HG03521 (cell line): ENCODE measurements around the gene PCDH1.

Experiments used
- ATAC-seq: cut with Tn5 transposase; IDR thresholded peaks from one replicate; pipeline ENCODE4 v1.9.1; 2021; ENCODE audit warnings: mild to moderate bottlenecking, moderate library complexity; ENCODE audit not compliant: unreplicated experiment

PCDH1 gene

DNA sequence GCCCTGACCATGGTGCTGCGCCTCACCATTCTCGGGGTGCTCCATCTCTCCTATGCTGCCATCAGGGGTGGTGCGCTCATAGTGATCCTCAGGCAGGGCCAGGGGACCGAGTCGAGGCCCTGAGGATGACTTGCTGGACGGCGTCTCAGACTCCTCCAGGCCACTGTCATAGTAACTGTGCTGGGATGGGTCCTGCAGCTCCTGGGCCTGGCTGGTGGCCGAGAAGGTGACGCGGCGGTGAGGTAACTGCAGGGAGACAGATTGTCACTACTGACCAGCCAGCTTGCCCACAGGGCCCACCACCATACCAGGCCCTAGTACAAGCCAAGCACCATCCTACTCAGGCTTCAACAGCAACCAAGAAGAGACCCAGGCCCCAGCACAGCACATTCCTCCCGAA lies 21.0 kb downstream of the PCDH1 start:
- ATAC-seq: no peak

GRCh38 chr5:141856037-141856790 lies 22.0 kb downstream of the PCDH1 start:
- ATAC-seq: no peak

- no peak for ATAC-seq
Observed at GRCh38 chr5:141855265-141856036, 22.8 kb downstream of the PCDH1 start.

- no peak for ATAC-seq
Observed at GRCh38 chr5:141853895-141854626, 24.1 kb downstream of the PCDH1 start.

DNA sequence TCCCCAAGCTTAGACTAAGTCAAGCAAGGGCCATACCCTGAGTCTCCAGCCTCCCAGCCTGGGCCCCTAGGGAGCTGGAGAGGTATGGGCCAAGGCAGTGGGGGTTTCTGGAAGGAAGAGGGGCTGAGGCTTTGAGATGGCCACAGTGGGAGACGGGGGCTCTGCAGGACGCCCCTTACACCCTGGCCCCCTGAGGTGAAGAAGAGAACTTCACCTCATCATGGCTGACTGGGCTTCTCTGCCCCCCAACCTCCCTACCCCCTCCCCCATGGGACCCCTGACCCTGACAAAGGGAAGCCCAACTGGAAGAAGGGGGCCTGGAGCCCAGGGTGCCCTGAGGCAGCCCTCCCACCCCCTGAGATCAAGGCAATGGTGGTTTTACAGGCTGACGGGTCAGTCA lies 25.8 kb downstream of the PCDH1 start:
- no peak for ATAC-seq

- no peak for ATAC-seq
Observed at GRCh38 chr5:141851195-141851874, 26.9 kb downstream of the PCDH1 start.

DNA sequence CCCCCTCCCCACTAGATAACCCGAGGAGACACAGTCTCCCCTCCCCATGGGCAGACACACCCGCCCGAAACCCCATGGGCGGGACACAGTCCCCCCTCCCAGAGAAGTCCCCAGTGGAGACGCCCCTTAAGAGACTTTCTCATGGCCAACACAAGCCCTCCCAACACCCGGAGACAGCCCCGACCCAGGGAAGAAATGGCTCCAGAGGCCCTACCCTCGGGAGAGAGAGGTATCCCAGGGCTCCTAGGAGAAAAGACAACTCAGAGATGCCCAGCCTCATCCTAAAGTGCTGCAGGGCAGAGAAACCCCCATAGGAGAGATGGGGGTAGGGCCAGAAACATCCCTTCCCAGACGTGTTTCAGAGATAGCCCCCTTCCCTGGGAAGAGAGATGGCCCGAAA lies 27.4 kb downstream of the PCDH1 start:
- no peak for ATAC-seq

GRCh38 chr5:141850244-141850768 lies 27.9 kb downstream of the PCDH1 start:
- no peak for ATAC-seq

GRCh38 chr5:141849415-141850243 lies 28.6 kb downstream of the PCDH1 start:
- ATAC-seq: peak; percentile 65

- ATAC-seq: no peak
Observed at GRCh38 chr5:141848744-141849414, 29.3 kb downstream of the PCDH1 start.

- ATAC-seq: no peak
Observed at GRCh38 chr5:141846031-141846430, 32.2 kb downstream of the PCDH1 start.

DNA sequence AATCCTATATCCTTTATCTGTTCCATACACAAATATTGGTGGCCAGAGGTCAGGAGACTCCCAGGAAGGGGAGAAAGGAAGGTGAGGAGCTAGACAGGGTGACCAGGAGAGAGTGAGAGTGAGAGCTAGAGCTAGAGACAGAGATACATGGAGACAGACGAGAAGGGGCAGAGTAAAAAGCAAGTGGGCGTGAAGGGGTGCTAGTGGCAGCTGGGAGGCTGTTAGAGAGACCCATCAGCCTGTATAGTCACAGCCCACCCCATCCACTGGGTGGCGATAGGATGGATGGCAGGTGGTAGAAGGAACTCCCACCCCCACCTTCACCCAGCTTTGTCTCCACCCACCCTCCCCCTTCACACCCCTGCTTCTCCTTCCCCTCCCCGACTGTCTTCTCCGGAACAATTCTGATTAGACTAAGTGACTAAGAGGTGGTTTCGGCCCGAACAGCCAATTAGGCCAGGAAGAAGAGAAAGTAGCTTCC lies 32.8 kb downstream of the PCDH1 start:
- ATAC-seq: no peak

DNA sequence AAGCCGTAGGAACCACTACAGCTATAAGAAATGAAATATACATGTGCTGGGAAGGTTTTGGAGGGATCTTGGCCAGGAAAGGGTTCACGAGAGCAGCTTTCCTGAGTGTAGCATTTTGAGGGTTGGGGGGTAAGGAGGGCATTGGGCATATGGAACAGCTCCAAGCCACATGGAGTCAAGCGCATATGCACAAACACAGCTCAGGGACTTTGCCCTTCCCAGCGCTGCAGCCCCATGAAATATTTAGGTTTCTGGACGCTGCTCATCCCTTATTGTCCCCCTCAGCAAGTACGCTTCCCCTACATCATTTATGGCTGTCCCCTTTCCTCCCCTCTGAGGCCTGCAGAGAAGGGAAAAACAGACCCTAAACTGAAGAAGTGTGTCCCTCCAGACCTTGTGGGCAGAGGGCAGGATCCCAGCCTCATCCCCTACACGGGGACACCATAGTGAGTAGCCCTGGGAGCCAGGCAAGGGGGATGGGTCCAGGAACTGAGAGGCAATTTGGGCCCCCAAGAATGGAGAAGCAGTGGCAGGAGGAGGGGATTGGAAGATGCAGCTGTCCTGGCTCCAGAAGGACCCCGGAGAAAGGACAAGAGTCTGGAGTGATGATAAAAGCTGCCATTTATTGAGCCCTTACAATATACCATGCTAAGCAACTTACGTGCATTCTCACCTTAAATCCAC lies 33.7 kb downstream of the PCDH1 start:
- ATAC-seq: no peak

DNA sequence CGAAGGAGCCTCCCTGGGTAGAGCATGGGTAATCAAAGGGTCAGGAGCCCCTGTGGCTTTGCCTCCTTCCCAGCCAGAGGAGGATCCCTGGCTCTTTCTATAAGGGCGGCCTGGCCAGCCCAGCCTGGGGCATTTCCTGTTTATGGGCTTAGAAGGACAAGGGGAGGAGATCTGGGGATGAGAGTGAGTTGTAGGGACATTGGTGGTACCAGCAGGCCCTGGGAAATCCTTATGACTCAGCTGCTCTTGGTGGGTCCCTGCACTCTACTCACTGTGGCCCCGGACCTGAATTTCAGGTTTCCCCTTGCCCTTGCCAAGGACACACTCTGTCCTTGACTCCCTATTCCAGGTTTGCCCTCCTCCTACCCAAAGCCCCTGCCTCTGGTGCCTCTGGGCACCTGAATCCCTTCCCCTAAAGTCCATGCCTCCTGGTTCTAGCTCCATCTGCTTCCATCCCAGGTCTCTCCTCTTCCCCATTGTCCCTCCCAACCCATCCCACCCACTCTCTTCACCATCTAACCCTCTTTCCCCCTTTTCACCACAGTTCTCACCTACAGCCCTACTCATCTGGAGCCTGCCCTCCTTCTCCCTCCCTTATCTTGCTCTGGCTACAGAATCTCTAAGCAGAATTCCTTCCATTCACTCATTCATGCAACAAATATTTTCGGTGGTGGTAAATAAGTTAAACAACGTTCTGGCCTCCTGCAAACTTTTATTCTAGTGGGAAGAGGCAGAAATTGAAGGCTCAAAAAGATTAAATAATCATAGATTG lies 34.9 kb downstream of the PCDH1 start:
- no peak for ATAC-seq

GRCh38 chr5:141841378-141842180 lies 36.6 kb downstream of the PCDH1 start:
- ATAC-seq: no peak

DNA sequence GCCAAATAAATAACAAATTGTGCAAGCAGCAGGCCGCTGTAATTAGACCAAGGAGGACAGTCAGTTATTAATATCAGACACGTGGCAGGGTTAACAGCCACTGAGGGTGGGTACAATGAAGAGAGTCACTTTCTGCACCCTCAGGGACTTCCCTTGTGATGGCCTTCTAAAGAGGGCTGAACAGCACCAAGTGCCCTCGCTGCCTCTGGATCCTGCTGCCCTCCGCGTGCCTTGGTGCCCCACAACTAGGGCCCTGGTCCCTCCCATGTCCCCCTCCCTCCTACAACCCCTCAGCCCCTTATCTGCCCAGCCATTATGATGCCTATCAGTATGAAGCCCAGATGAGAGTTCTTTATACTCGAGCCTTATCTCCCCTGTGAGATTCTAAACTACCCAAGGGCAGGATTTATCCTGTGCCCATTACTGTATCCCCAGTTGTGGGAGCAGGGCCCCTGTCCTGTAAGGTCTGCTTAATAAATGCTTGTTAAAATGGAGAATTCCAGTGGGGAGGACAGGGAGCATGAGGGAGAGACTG lies 37.3 kb downstream of the PCDH1 start:
- ATAC-seq: no peak

- no peak for ATAC-seq
Observed at GRCh38 chr5:141840280-141840812, 37.9 kb downstream of the PCDH1 start.
